ENCODE results near the gene B3GNT7. TPM values are rescaled to one million over a fixed set of nuclear protein-coding genes. Genes with fewer than 3 reads are reported as not detected.

The B3GNT7 gene
- polyA plus RNA-seq, 1 donor (not counting 4 experiments of a cell fraction or from before 2014, with no cell fraction given), result not detected

GRCh38 chr2:231391981-231392380 is 3.5 kb upstream of the B3GNT7 start:
- Histone ChIP-seq H3K27ac (ENCODE audit: control insufficient read depth, insufficient read depth, low read length) (no peak overlapping the region), H3K27me3 (ENCODE audit: control insufficient read depth, extremely low read depth, insufficient read depth, low read length) (peaks cover 28% of the 10 kb centered on the region), H3K36me3 (ENCODE audit: control insufficient read depth in 2 of 2, extremely low read depth in 1 of 2, insufficient read depth in 2 of 2, low read length in 2 of 2) (no peaks in the 10 kb centered on the region), H3K9ac (ENCODE audit: control insufficient read depth, extremely low read depth, insufficient read depth, low read length) (no peak overlapping the region), H3K4me2 (ENCODE audit: control insufficient read depth, extremely low read depth, insufficient read depth, low read depth, low read length) (no peak overlapping the region), H3K79me2 (ENCODE audit: control insufficient read depth, insufficient read depth, low read length) (no peaks in the 10 kb centered on the region), H3K9me3 (ENCODE audit: control insufficient read depth, low read depth, low read length) (no peaks in the 10 kb centered on the region), H3K9me1 (ENCODE audit: control insufficient read depth, extremely low read depth, insufficient read depth, low read length) (no peaks in the 10 kb centered on the region), H4K20me1 (ENCODE audit: control insufficient read depth, extremely low read depth, insufficient read depth, low read length) (no peaks in the 10 kb centered on the region), H3K4me3 (ENCODE audit: control insufficient read depth in 2 of 3, extremely low read depth in 1 of 3, insufficient read depth in 2 of 3, low read depth in 1 of 3, low read length in 3 of 3) (no peak overlapping the region), H2AFZ (ENCODE audit: control insufficient read depth, low read length) (no peak overlapping the region), H3K4me1 (ENCODE audit: control insufficient read depth, extremely low read depth, insufficient read depth, low read length) (no peaks in the 10 kb centered on the region)
- dilution Hi-C loops (cut with MboI; ENCODE audit: extremely low pct_ligation_motif_present, low sequenced_read_pairs), result no loop called here
- no peak for TF ChIP-seq CTCF (optimal IDR thresholded peaks at IDR 0.05 in 1 of 3, IDR thresholded peaks at IDR 0.05 in 1 of 3, conservative IDR thresholded peaks at IDR 0.05 in 1 of 3; ENCODE audit: extremely low read depth in 1 of 3, insufficient read depth in 2 of 3, low read length in 3 of 3)
- no peak for TF ChIP-seq EZH2 (IDR thresholded peaks at IDR 0.05; ENCODE audit: low read length)
- DNase-seq (ENCODE audit: low read depth, low spot score) (no peak), FAIRE-seq (no peak)

- Histone ChIP-seq H3K9ac (ENCODE audit: control insufficient read depth, extremely low read depth, insufficient read depth, low read length) (no peak overlapping the region), H3K79me2 (ENCODE audit: control insufficient read depth, insufficient read depth, low read length) (no peaks in the 10 kb centered on the region), H2AFZ (ENCODE audit: control insufficient read depth, low read length) (no peak overlapping the region), H3K4me1 (ENCODE audit: control insufficient read depth, extremely low read depth, insufficient read depth, low read length) (no peaks in the 10 kb centered on the region), H3K9me3 (ENCODE audit: control insufficient read depth, low read depth, low read length) (no peaks in the 10 kb centered on the region), H3K36me3 (ENCODE audit: control insufficient read depth in 2 of 2, extremely low read depth in 1 of 2, insufficient read depth in 2 of 2, low read length in 2 of 2) (no peaks in the 10 kb centered on the region), H3K4me2 (ENCODE audit: control insufficient read depth, extremely low read depth, insufficient read depth, low read depth, low read length) (no peak overlapping the region), H3K9me1 (ENCODE audit: control insufficient read depth, extremely low read depth, insufficient read depth, low read length) (no peaks in the 10 kb centered on the region), H3K4me3 (ENCODE audit: control insufficient read depth in 2 of 3, extremely low read depth in 1 of 3, insufficient read depth in 2 of 3, low read depth in 1 of 3, low read length in 3 of 3) (no peak overlapping the region), H4K20me1 (ENCODE audit: control insufficient read depth, extremely low read depth, insufficient read depth, low read length) (no peaks in the 10 kb centered on the region), H3K27ac (ENCODE audit: control insufficient read depth, insufficient read depth, low read length) (no peak overlapping the region), H3K27me3 (ENCODE audit: control insufficient read depth, extremely low read depth, insufficient read depth, low read length) (peaks cover 30% of the 10 kb centered on the region)
- no peak for FAIRE-seq
- dilution Hi-C loops (cut with MboI; ENCODE audit: extremely low pct_ligation_motif_present, low sequenced_read_pairs), result no loop called here
- TF ChIP-seq EZH2 (IDR thresholded peaks at IDR 0.05; ENCODE audit: low read length), result no peak
- no peak for DNase-seq (ENCODE audit: low read depth, low spot score)
Observed at GRCh38 chr2:231392431-231393148, 2.9 kb upstream of the B3GNT7 start.

All from keratinocyte (primary cell).